Naive thymus-derived CD4-positive, alpha-beta T cell (primary cell): ENCODE measurements around the gene SLC39A11. TPM values are rescaled to one million over a fixed set of nuclear protein-coding genes. Genes with fewer than 3 reads are reported as not detected.

Source experiments
- ATAC-seq: fragments of 150-1000 bp; cut with Tn5 transposase; 2 replicates; pipeline ENCODE4 v1.10.0; 2021; ENCODE audit warnings: mild to moderate bottlenecking, moderate library complexity
- CTCF ChIA-PET: fragments of 350-600 bp; sonication (Branson Sonifier 250); formaldehyde crosslinking; loops from one replicate; lab custom pipeline; 2021; ENCODE audit warnings: antibody characterized with exemption; lab: Charles Lee
- POLR2A ChIA-PET: fragments of 350-600 bp; sonication (Branson Sonifier 250); formaldehyde crosslinking; loops from one replicate; lab custom pipeline; 2021; ENCODE audit warnings: antibody characterized with exemption, inconsistent platforms; lab: Charles Lee
- DNase-seq, 9 donors: peaks; one replicate each; pipeline versions ENCODE4 v3.0.0 to v3.0.0-alpha.2; 2020 to 2022; ENCODE audit warnings: mixed read lengths in 1 of 9
- H3K27ac ChIP-seq: one replicate; pipeline ENCODE4 v1.7.0; 2013; ENCODE audit warnings: mild to moderate bottlenecking, low read depth, low read length, moderate library complexity
- H3K27me3 ChIP-seq, 2 donors: one replicate each; pipeline ENCODE4 v1.7.0; 2013; ENCODE audit warnings: low read length in 2 of 2, mild to moderate bottlenecking in 2 of 2, moderate library complexity in 2 of 2; ENCODE audit not compliant: control insufficient read depth in 2 of 2, insufficient read depth in 2 of 2
- H3K36me3 ChIP-seq, 3 experiments: 1 replicate in 2 of 3; 2 replicates in 1 of 3; pipeline ENCODE4 v1.7.0; 2013; ENCODE audit warnings: low read length in 3 of 3, mild to moderate bottlenecking in 3 of 3, moderate library complexity in 1 of 3; ENCODE audit not compliant: insufficient read depth in 3 of 3, control insufficient read depth in 2 of 3
- H3K4me1 ChIP-seq, 2 donors: one replicate each; pipeline ENCODE4 v1.7.0; 2013; ENCODE audit warnings: low read length in 2 of 2, mild to moderate bottlenecking in 2 of 2, moderate library complexity in 1 of 2; ENCODE audit not compliant: control insufficient read depth in 2 of 2, insufficient read depth in 2 of 2
- H3K4me3 ChIP-seq: 2 replicates; pipeline ENCODE4 v1.7.0; 2013; ENCODE audit warnings: mild to moderate bottlenecking, low read length
- H3K9me3 ChIP-seq, 3 experiments: 1 replicate in 2 of 3; 2 replicates in 1 of 3; pipeline ENCODE4 v1.7.0; 2013; ENCODE audit warnings: low read length in 3 of 3; ENCODE audit not compliant: control insufficient read depth in 2 of 3
- H3K27ac Mint-ChIP-seq, 9 donors: one replicate each; pipeline ENCODE4 v1.8.0; 2020 to 2022; ENCODE audit warnings: mixed read lengths in 9 of 9, mild to moderate bottlenecking in 8 of 9, moderate library complexity in 5 of 9, inconsistent platforms in 2 of 9
- H3K27me3 Mint-ChIP-seq, 5 donors: one replicate each; pipeline ENCODE4 v1.8.0; 2021 to 2022; ENCODE audit warnings: mixed read lengths in 5 of 5, mild to moderate bottlenecking in 1 of 5
- H3K36me3 Mint-ChIP-seq, 5 donors: one replicate each; pipeline ENCODE4 v1.8.0; 2020 to 2022; ENCODE audit warnings: mixed read lengths in 5 of 5, mild to moderate bottlenecking in 3 of 5, inconsistent platforms in 1 of 5
- H3K4me1 Mint-ChIP-seq, 7 donors: one replicate each; pipeline ENCODE4 v1.8.0; 2020 to 2022; ENCODE audit warnings: mixed read lengths in 7 of 7, mild to moderate bottlenecking in 3 of 7, inconsistent platforms in 1 of 7
- H3K4me3 Mint-ChIP-seq, 10 donors: one replicate each; pipeline ENCODE4 v1.8.0; 2020 to 2022; ENCODE audit warnings: mild to moderate bottlenecking in 10 of 10, mixed read lengths in 10 of 10, moderate library complexity in 6 of 10, inconsistent platforms in 2 of 10
- H3K9me3 Mint-ChIP-seq, 11 donors: one replicate each; pipeline ENCODE4 v1.8.0; 2020 to 2022; ENCODE audit warnings: mixed read lengths in 11 of 11, mild to moderate bottlenecking in 4 of 11, inconsistent platforms in 1 of 11, moderate library complexity in 1 of 11
- intact Hi-C, 2 donors: fragments of 100-400 bp; cut with micrococcal nuclease; formaldehyde crosslinking; loops; one replicate each; pipeline ENCODE4 v1.15.1; 2023
- polyA plus RNA-seq, 2 donors: library from polyadenylated mRNA; unstranded; fragments of 300-500 nt; fragmentation: Illumina TruSeq; gene quantifications; one replicate each; pipeline ENCODE4 v1.2.3, GENCODE V29; 2021
- total RNA-seq, 6 experiments: library from RNA in 5 of 6; stranded (reverse) in 5 of 6; gene quantifications; 1 replicate in 5 of 6; 2 replicates in 1 of 6; pipeline ENCODE4 v1.2.3 and lab custom pipeline; 2021 to 2026

SLC39A11 gene
- total and polyA plus RNA-seq, 7 experiments from 2014 or later: 8.5 to 36.7 (median 19.8) TPM

- H3K27ac ChIP-seq: no peak overlapping the region
- no peaks in the 10 kb centered on the region for H3K4me1 ChIP-seq
- Mint-ChIP-seq H3K36me3 (peaks cover 0 to 4% (median 0%) of the 10 kb centered on the region in 5 donors), H3K4me1 (no peaks in the 10 kb centered on the region), H3K9me3 (no peaks in the 10 kb centered on the region), H3K27me3 (no peaks in the 10 kb centered on the region), H3K4me3 (no peak overlapping the region), H3K27ac (no peak overlapping the region)
- CTCF ChIA-PET: no interaction called here
- intact Hi-C loops: no loop called here
- H3K36me3 ChIP-seq: no peaks in the 10 kb centered on the region
- H3K27me3 ChIP-seq: no peaks in the 10 kb centered on the region
- no peaks in the 10 kb centered on the region for H3K9me3 ChIP-seq
- no peak for DNase-seq
- no peak for ATAC-seq
- no peak overlapping the region for H3K4me3 ChIP-seq
- POLR2A ChIA-PET: no interaction called here
Observed at GRCh38 chr17:72654706-72655105, 437.8 kb downstream of the SLC39A11 start.

DNA sequence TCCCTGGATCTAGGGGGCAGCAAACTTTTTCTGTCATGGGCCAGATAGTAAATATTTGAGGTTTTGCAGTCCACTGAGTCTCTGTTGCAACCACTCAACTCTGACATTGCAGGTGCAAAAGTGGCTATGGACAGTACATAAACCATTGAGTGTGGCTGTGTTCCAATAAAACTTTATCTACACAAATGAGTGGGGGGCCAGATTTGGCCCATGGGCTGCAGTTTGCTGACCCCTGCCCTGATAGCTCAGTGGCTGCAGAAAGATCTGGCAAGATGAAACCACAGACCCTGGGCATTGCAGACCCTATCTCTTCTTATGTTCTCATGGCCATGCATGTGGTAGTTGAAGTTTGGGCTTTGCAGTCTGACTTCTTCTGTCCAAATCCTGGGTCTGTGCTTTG lies 440.5 kb downstream of the SLC39A11 start:
- POLR2A ChIA-PET: no interaction called here
- no peaks in the 10 kb centered on the region for H3K27me3 ChIP-seq
- CTCF ChIA-PET: no interaction called here

GRCh38 chr17:72648702-72649101 lies 443.8 kb downstream of the SLC39A11 start:
- ATAC-seq (no peak), DNase-seq (no peak)
- intact Hi-C loops: no loop called here
- Histone ChIP-seq H3K27me3 (no peaks in the 10 kb centered on the region), H3K36me3 (no peaks in the 10 kb centered on the region), H3K4me3 (no peak overlapping the region), H3K9me3 (no peaks in the 10 kb centered on the region), H3K4me1 (no peaks in the 10 kb centered on the region), H3K27ac (no peak overlapping the region)
- Mint-ChIP-seq H3K9me3 (peaks cover 0 to 4% (median 0%) of the 10 kb centered on the region in 11 donors), H3K4me3 (no peak overlapping the region), H3K36me3 (peaks cover 4 to 28% (median 14%) of the 10 kb centered on the region in 5 donors), H3K4me1 (peaks cover 0 to 6% (median 0%) of the 10 kb centered on the region in 7 donors), H3K27ac (no peak overlapping the region), H3K27me3 (peaks cover 0 to 7% (median 0%) of the 10 kb centered on the region in 5 donors)
- CTCF ChIA-PET: no interaction called here
- POLR2A ChIA-PET: no interaction called here

More for the DNA sequence above, 440.5 kb downstream of the SLC39A11 start:
- Mint-ChIP-seq H3K27me3 (no peaks in the 10 kb centered on the region), H3K9me3 (no peaks in the 10 kb centered on the region), H3K4me1 (no peaks in the 10 kb centered on the region), H3K36me3 (peaks cover 1 to 20% (median 9%) of the 10 kb centered on the region in 5 donors), H3K4me3 (no peak overlapping the region), H3K27ac (no peak overlapping the region)
- intact Hi-C loops: no loop called here
- Histone ChIP-seq H3K27ac (no peak overlapping the region), H3K4me1 (no peaks in the 10 kb centered on the region), H3K4me3 (no peak overlapping the region), H3K36me3 (no peaks in the 10 kb centered on the region), H3K9me3 (no peaks in the 10 kb centered on the region)
- DNase-seq (no peak), ATAC-seq (no peak)

- peaks cover 0 to 6% (median 0%) of the 10 kb centered on the region in 7 donors for H3K4me1 Mint-ChIP-seq
- H3K4me3 Mint-ChIP-seq: no peak overlapping the region
- Histone ChIP-seq H3K27me3 (no peaks in the 10 kb centered on the region), H3K4me1 (no peaks in the 10 kb centered on the region), H3K4me3 (no peak overlapping the region), H3K27ac (no peak overlapping the region), H3K9me3 (no peaks in the 10 kb centered on the region), H3K36me3 (no peaks in the 10 kb centered on the region)
- no peak for DNase-seq
- H3K27ac Mint-ChIP-seq: no peak overlapping the region
- no peak for ATAC-seq
- peaks cover 4 to 38% (median 14%) of the 10 kb centered on the region in 5 donors for H3K36me3 Mint-ChIP-seq
- ChIA-PET POLR2A (no interaction called here), CTCF (no interaction called here)
- peaks cover 0 to 9% (median 2%) of the 10 kb centered on the region in 5 donors for H3K27me3 Mint-ChIP-seq
- H3K9me3 Mint-ChIP-seq: peaks cover 0 to 4% (median 0%) of the 10 kb centered on the region in 11 donors
- intact Hi-C loops: no loop called here
Observed at GRCh38 chr17:72646176-72646575, 446.3 kb downstream of the SLC39A11 start.

DNA sequence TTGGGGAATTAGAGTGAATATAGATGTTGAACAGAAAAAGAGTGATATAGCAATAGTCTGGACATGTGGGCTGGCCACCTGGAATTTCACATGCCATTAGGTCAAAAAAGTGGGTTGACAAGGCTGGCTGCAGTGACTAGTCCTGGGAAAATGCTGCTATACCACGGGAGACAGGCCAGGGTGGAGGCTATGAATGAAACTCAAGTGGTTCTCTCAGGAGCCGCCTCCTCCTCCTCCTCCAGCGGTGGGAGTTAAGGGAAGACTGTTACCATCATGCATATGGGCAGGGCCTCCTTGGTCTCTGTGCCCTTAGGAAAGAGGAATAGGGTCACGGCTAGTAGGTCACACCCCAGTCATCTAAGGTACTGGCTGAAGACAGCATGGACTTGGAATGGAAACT lies 448.0 kb downstream of the SLC39A11 start:
- Mint-ChIP-seq H3K4me1 (peaks cover 0 to 6% (median 0%) of the 10 kb centered on the region in 7 donors), H3K36me3 (peaks cover 4 to 35% (median 14%) of the 10 kb centered on the region in 5 donors), H3K27ac (no peak overlapping the region), H3K9me3 (peaks cover 0 to 4% (median 0%) of the 10 kb centered on the region in 11 donors), H3K27me3 (peaks cover 0 to 15% (median 9%) of the 10 kb centered on the region in 5 donors), H3K4me3 (no peak overlapping the region)
- Histone ChIP-seq H3K9me3 (no peaks in the 10 kb centered on the region), H3K27ac (no peak overlapping the region), H3K36me3 (no peaks in the 10 kb centered on the region), H3K4me3 (no peak overlapping the region), H3K4me1 (no peaks in the 10 kb centered on the region), H3K27me3 (no peaks in the 10 kb centered on the region)
- no peak for ATAC-seq
- intact Hi-C loops: no loop called here
- CTCF ChIA-PET: interaction anchor here (0.9 kb wide), 1 partner anchor 80 kb away, joined by 3 read pairs; no protein-coding TSS in a partner anchor
- no peak for DNase-seq
- POLR2A ChIA-PET: no interaction called here

DNA sequence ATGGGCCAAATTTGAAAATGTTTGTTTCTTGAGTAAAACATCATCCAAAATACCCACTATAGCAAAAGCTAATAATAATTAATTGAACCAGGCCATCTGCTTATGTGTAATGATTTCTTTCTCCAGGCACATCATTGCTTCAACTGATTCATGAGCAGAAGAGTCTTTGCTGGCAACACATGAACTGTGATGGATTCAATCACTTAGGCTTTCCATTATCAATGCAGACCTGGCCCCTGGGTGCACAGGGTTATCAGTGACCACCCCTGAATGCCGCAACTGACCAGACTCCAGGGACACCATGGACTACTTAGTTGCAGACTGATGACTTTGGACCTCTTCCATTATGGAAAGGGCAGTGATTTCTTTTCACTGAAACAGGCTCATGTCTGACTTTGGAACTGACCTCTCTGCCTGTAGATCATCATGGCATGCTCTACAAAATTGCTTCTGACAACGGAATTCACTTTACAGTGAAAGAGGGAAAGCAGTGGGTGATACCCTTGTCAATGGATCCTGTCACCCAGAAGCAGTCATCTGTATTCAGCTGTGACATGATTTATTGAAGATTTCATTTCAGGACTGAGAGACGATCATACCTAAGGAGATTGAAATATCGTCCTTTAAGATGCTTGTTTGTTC lies 448.8 kb downstream of the SLC39A11 start:
- ATAC-seq (no peak), DNase-seq (no peak)
- Histone ChIP-seq H3K9me3 (no peaks in the 10 kb centered on the region), H3K27me3 (no peaks in the 10 kb centered on the region), H3K36me3 (no peaks in the 10 kb centered on the region), H3K4me1 (no peaks in the 10 kb centered on the region), H3K27ac (no peak overlapping the region), H3K4me3 (no peak overlapping the region)
- H3K9me3 Mint-ChIP-seq: peaks cover 0 to 4% (median 0%) of the 10 kb centered on the region in 11 donors
- CTCF ChIA-PET: no interaction called here
- peaks cover 0 to 15% (median 10%) of the 10 kb centered on the region in 5 donors for H3K27me3 Mint-ChIP-seq
- no peak overlapping the region for H3K27ac Mint-ChIP-seq
- H3K4me3 Mint-ChIP-seq: no peak overlapping the region
- POLR2A ChIA-PET: no interaction called here
- H3K36me3 Mint-ChIP-seq: peaks cover 4 to 33% (median 14%) of the 10 kb centered on the region in 5 donors
- H3K4me1 Mint-ChIP-seq: peaks cover 0 to 6% (median 0%) of the 10 kb centered on the region in 7 donors
- intact Hi-C loops: no loop called here

GRCh38 chr17:72642720-72643119 lies 449.8 kb downstream of the SLC39A11 start:
- H3K27ac ChIP-seq: no peak overlapping the region
- peaks cover 0 to 6% (median 0%) of the 10 kb centered on the region in 7 donors for H3K4me1 Mint-ChIP-seq
- ATAC-seq (no peak), DNase-seq (no peak)
- H3K27me3 ChIP-seq: no peaks in the 10 kb centered on the region
- no peak overlapping the region for H3K27ac Mint-ChIP-seq
- H3K9me3 ChIP-seq: no peaks in the 10 kb centered on the region
- peaks cover 0 to 4% (median 0%) of the 10 kb centered on the region in 11 donors for H3K9me3 Mint-ChIP-seq
- no peaks in the 10 kb centered on the region for H3K36me3 ChIP-seq
- peaks cover 4 to 25% (median 13%) of the 10 kb centered on the region in 5 donors for H3K36me3 Mint-ChIP-seq
- H3K4me3 ChIP-seq: no peak overlapping the region
- ChIA-PET POLR2A (no interaction called here), CTCF (no interaction called here)
- H3K27me3 Mint-ChIP-seq: peaks cover 0 to 15% (median 10%) of the 10 kb centered on the region in 5 donors
- no peaks in the 10 kb centered on the region for H3K4me1 ChIP-seq
- intact Hi-C loops: no loop called here
- H3K4me3 Mint-ChIP-seq: no peak overlapping the region
